ENCODE measurements around the gene MYL12A.
"Not testable (repeated sequence)": the region's sequence is repeated elsewhere in the genome, so short reads cannot be mapped to it uniquely, and the experiment has no call there.

GRCh38 chr18:3277643-3278213, 30.1 kb downstream of the MYL12A start:
- TF ChIP-seq CTCF, POLR2A (IDR thresholded peaks at IDR 0.05): not testable (repeated sequence)
